Epithelial cell of proximal tubule (primary cell): ENCODE results near the gene SUSD3. TPM values are rescaled to one million over a fixed set of nuclear protein-coding genes. Genes with fewer than 3 reads are reported as not detected.

Source experiments
- DNase-seq: peaks from one replicate; pipeline ENCODE4 v3.0.0-alpha.2; 2011; ENCODE audit warnings: low read depth
- H3K4me3 ChIP-seq: 2 replicates; pipeline ENCODE4 v1.5.1; 2011; ENCODE audit warnings: low read depth, mild to moderate bottlenecking, low read length
- total RNA-seq: library from RNA; depleted of rRNA; stranded (reverse); fragments of >200 nt; gene quantifications from 2 replicates; pipeline ENCODE4 v1.2.3, GENCODE V29; 2015
- TF ChIP-seq, protein P1 (sequence below): conservative IDR thresholded peaks from 2 replicates; pipeline ENCODE4 v1.5.1; 2012; ENCODE audit warnings: low read depth, mild to moderate bottlenecking, low read length

The SUSD3 gene
- total RNA-seq, 1 donor from 2014 or later: 2.9 TPM

DNA sequence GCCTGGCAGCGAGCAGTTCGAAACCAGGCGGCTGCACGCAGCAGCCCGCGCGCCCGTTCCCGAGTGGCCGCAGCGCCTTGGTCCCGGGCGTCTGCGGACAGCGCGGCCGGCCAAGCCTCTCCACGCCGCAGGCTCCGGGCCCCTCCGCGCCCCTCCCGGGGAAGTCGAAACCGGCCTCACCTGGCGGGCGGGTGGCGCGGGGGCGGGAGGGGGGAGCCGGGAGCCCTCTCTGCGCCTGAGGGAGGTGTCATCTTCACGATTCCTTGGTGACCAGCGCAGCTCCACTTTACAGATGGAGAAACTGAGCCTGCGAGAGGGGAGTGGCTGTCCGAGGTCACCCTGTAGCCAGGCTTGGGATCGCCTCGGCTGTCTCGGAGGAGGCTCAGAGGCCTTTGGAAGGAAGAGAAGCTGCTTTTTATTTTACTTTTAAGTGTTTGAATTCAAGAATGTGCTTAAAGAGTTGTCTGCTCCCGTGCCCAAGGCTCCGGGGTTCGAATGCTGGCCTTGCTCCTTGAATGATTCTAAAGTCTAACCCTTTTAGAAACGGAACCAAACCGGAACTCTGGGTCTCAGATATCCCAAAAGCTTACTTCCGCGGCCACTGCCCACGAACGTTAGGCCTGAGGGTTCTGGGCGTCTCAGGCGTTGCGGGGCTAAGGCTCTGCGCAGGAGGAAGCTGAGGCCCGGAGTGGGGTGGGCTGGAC is 662 bp downstream of the SUSD3 start:
- no peak for DNase-seq
- TF ChIP-seq, protein P1, sequence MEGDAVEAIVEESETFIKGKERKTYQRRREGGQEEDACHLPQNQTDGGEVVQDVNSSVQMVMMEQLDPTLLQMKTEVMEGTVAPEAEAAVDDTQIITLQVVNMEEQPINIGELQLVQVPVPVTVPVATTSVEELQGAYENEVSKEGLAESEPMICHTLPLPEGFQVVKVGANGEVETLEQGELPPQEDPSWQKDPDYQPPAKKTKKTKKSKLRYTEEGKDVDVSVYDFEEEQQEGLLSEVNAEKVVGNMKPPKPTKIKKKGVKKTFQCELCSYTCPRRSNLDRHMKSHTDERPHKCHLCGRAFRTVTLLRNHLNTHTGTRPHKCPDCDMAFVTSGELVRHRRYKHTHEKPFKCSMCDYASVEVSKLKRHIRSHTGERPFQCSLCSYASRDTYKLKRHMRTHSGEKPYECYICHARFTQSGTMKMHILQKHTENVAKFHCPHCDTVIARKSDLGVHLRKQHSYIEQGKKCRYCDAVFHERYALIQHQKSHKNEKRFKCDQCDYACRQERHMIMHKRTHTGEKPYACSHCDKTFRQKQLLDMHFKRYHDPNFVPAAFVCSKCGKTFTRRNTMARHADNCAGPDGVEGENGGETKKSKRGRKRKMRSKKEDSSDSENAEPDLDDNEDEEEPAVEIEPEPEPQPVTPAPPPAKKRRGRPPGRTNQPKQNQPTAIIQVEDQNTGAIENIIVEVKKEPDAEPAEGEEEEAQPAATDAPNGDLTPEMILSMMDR: no peak

DNA sequence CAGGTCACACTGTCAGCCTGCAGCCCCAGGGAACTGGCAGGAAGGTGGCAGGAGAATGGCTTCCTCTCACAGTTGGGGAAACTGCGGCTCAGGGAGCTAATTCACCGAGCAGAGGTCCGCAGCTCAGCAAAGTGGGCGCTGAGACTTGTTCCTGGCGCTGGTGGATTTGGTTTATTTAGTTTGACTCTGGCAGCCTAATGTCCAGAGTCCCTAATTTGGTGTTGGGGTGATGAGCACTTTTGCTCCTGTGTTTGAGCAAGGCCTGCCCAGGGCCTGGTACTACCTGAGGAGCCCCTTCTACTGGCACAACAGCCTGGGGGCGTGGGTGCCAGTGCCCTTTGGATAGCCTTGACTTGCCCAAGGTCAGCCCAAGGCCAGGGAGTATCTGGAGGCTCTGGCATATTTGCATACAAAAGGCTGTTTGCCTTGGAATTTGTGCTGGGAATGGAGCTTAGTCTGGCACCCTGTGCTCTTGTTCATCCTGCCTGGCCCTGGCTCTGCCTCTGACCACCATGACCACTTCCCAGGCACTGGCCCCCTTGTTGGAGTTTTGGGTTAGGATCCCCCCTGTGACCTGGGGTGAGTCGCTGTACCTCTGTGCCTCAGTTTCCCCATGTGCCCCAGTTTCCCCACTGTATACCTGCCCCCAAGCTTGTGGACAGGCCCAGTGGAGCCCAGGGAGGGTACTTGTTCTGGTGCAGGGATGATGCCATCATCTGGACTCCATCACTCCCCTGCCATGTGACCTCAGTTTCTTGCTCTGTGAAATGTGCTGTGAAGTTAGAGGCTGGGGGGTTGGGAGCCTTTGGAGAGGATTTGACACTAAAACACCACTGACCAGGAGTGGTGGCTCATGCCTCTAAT is 1.4 kb downstream of the SUSD3 start:
- no peak for DNase-seq
- TF ChIP-seq, protein P1: no peak
- H3K4me3 ChIP-seq: peak overlapping the region; percentile 58

More for the DNA sequence above, 662 bp downstream of the SUSD3 start:
- H3K4me3 ChIP-seq: peak overlapping the region; percentile 58

DNA sequence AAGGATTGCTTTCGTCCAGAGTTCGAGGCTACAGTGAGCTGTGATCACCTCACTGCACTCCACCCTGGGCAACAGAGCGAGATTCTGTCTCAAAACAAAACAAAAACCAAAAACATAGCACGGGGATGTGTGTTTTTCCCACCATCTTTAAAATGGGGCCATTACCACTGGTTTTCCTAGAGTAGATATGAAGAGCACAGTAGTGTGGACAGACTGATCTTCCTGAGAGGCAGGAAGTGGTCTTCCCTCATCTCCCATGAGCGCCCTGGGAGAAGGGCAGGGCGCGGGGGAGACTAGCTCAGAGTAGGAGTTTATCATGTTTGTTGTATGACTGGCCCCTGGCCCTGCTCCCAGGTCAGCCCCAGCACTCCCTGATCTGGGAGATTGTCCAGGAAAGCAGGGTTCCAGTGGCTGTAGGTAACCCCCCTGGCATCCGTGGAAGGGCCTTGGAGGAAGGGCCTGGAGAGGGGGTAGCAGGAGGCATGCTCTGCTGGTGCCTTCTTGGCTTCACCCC is 2.3 kb downstream of the SUSD3 start:
- no peak overlapping the region for H3K4me3 ChIP-seq
- TF ChIP-seq, protein P1: no peak
- no peak for DNase-seq

DNA sequence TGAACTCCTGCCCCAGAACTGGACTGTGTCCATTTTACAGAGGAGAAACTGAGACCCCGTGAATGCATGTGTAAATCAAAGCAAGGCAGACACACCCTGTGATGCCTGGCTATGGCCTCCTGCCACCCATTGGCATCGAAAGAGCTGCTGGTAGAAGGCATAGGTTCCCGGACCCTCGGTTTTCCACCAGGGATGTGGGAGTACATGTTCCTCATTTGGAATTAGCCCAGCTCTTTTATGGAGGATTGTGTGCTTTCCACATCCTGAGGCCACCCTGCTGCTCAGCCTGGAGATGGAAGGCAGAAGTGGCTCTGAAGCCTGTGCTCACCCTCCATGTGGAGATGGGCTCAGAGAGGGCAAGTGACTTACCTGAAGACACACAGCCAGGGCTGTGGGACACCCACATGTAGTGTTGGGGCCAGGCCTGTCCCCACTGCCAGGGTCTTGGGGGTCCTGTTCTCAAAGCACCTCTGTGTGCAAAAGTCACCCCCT is 2.8 kb downstream of the SUSD3 start:
- no peak for DNase-seq
- H3K4me3 ChIP-seq: no peak overlapping the region
- TF ChIP-seq, protein P1: no peak

DNA sequence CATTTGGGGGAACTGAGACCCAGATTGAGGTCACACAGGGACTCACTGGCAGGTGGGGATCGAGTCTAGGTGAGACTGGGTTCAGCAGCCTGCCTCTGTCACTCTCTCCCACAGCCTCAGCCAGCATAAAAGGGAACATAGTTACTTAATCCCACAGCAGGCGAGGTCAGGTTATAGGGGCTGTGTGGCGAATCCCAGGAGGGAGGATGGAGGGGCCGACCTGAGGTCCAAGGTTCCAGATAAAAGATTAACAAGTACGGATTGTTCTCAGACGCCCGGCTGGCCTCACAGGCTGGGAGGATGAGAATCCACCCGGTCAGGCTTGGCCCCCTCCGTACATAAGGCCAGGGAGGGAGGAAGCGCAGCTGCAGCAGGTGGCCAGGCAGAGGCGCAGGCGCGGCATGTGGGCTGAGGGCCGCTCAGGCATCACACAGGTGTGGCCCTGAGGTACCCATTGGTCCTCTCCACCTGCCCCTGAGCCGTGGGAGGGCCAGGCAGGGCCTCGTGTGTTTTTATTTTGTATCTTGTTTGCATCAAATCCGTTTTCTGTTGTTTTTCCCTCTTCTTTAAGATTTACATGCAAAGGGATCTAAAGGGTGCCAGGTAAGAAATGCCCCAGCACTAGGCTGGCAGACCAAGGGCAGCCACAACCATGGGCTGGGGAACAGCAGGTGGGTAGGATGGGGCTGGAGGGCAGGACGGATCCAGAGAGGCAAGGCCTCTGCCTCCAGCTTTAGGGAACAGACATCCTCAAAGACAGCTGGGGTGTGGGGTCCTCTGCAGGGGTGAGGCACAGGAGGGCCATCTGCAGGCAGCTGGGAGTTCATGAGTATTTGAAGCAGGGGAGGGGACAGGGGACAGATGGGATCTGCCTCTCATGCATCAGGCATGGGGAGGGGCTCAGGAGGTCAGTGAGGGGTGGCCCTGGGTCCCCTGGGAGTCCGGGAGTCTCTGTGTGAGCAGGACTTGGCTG is 3.6 kb downstream of the SUSD3 start:
- no peak overlapping the region for H3K4me3 ChIP-seq
- DNase-seq: peak; percentile 50
- TF ChIP-seq, protein P1: peak; percentile 15

DNA sequence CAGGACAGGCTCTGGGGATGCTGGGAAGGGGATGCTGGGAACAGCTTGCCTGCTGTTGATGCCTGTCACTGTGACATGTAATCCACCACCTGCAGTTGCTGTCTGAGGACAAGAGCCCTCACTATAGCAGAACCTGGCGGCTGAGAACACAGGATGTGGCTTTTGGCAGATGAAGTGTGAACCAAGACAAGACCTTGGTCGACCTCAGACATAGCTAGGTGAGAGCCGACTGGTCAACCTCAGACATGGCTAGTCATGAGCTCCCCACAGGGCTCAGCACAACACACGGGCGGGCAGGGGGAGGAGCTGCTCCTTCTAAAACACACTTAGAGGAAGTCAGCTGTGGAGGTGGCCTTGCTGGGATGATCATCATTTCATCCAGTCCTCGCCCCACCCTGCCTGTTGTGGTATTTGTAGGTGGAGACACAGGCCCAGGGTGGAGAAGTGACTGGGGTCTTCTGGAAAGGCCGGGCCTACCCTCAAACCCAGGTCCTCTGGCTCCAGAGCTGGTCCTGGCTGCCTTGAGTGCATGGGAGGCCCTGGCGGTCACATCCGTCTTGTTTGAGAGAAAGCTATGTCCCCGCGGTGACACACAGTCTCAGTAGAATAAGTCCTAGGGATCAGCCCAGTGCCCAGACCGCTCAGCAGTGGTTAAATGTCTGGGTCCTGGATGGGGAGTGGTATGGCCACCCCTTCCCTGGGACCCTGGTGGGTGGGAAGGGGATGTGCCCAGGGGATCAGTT is 6.1 kb downstream of the SUSD3 start:
- TF ChIP-seq, protein P1: no peak
- no peak for DNase-seq
- no peak overlapping the region for H3K4me3 ChIP-seq
